Measurements from ENCODE around the gene DDX24. TPM values are rescaled to one million over a fixed set of nuclear protein-coding genes. Genes with fewer than 3 reads are reported as not detected.
A peak's percentile ranks its signal among the peaks of the same experiment; 100 is the strongest.

The DDX24 gene
- total RNA-seq, 2 donors from 2014 or later = 131 to 137 TPM

GRCh38 chr14:93999573-93999972 lies 81.4 kb downstream of the DDX24 start:
- no peaks in the 10 kb centered on the region for H3K36me3 ChIP-seq (ENCODE audit: control insufficient read depth, insufficient read depth, low read length)

GRCh38 chr14:93998871-93999403 lies 82.1 kb downstream of the DDX24 start:
- Histone ChIP-seq H3K4me1 (ENCODE audit: control insufficient read depth, insufficient read depth, low read length) (no peaks in the 10 kb centered on the region), H3K9me3 (ENCODE audit: control insufficient read depth, low read length) (no peaks in the 10 kb centered on the region), H3K27me3 (ENCODE audit: control insufficient read depth, insufficient read depth, low read length, poor library complexity, severe bottlenecking) (peaks cover 7% of the 10 kb centered on the region), H3K36me3 (ENCODE audit: control insufficient read depth, insufficient read depth, low read length) (no peaks in the 10 kb centered on the region), H3K27ac (ENCODE audit: low read depth, low read length) (no peak overlapping the region), H3K9ac (ENCODE audit: extremely low read depth, low read length, poor library complexity, severe bottlenecking) (no peak overlapping the region), H3K4me3 (ENCODE audit: low read length) (no peak overlapping the region)
- no peak for DNase-seq
- Mint-ChIP-seq H3K36me3 (ENCODE audit: low read depth) (no peaks in the 10 kb centered on the region), H3K9me3 (no peaks in the 10 kb centered on the region), H3K4me1 (peaks cover 4% of the 10 kb centered on the region), H3K27me3 (ENCODE audit: insufficient read depth) (peaks cover 22% of the 10 kb centered on the region), H3K4me3 (no peak overlapping the region), H3K27ac (no peak overlapping the region)
- 87 to 91% methylated on average over 7 of the region's 7 CpGs for WGBS, 2 experiments (ENCODE audit: insufficient coverage in 1 of 2, insufficient read length in 1 of 2)
- no peak for TF ChIP-seq CTCF (conservative IDR thresholded peaks at IDR 0.05)

More at GRCh38 chr14:93999573-93999972, 81.4 kb downstream of the DDX24 start:
- Mint-ChIP-seq H3K27me3 (ENCODE audit: insufficient read depth) (peaks cover 24% of the 10 kb centered on the region), H3K36me3 (ENCODE audit: low read depth) (no peaks in the 10 kb centered on the region), H3K4me1 (peaks cover 4% of the 10 kb centered on the region), H3K27ac (no peak overlapping the region), H3K4me3 (no peak overlapping the region), H3K9me3 (no peaks in the 10 kb centered on the region)
- H3K9ac ChIP-seq (ENCODE audit: extremely low read depth, low read length, poor library complexity, severe bottlenecking) = no peak overlapping the region
- TF ChIP-seq CTCF (conservative IDR thresholded peaks at IDR 0.05) = peak; percentile 61
- no peak for DNase-seq
- H3K27me3 ChIP-seq (ENCODE audit: control insufficient read depth, insufficient read depth, low read length, poor library complexity, severe bottlenecking) = peaks cover 7% of the 10 kb centered on the region
- WGBS, 2 experiments (ENCODE audit: insufficient coverage in 1 of 2, insufficient read length in 1 of 2) = 81 to 85% methylated on average over 7 to 8 of the region's 8 CpGs
- no peak overlapping the region for H3K27ac ChIP-seq (ENCODE audit: low read depth, low read length)
- no peaks in the 10 kb centered on the region for H3K9me3 ChIP-seq (ENCODE audit: control insufficient read depth, low read length)
- H3K4me3 ChIP-seq (ENCODE audit: low read length) = no peak overlapping the region
- no peaks in the 10 kb centered on the region for H3K4me1 ChIP-seq (ENCODE audit: control insufficient read depth, insufficient read depth, low read length)

Other genes with a start within 250 kb of the DDX24 start
- gene FAM181A, start 153.9 kb downstream of the DDX24 start, total RNA-seq = not detected
- gene ASB2, start 104.6 kb downstream of the DDX24 start, total RNA-seq = under 1 TPM in 1 of 2 donors, not detected in 1; 0.11 TPM
- not detected for gene CCDC197, start 83.9 kb downstream of the DDX24 start, total RNA-seq
- 1 to 10 TPM; 6.3 to 6.7 TPM for gene OTUB2, start 54.9 kb downstream of the DDX24 start, total RNA-seq
- gene IFI27L1, start 108 bp upstream of the DDX24 start, total RNA-seq = 10 to 100 TPM; 40.0 to 47.2 TPM
- 1 to 10 TPM; 1.9 to 9.0 TPM for gene IFI27, start 29.5 kb upstream of the DDX24 start, total RNA-seq
- gene IFI27L2, start 48.4 kb upstream of the DDX24 start, total RNA-seq = 10 to 100 TPM; 36.0 to 43.7 TPM
- gene PPP4R4, start 93.1 kb upstream of the DDX24 start, total RNA-seq = 1 to 10 TPM; 4.6 to 8.4 TPM
- gene SERPINA10, start 212.1 kb upstream of the DDX24 start, total RNA-seq = not detected
- not detected for gene SERPINA6, start 242.1 kb upstream of the DDX24 start, total RNA-seq

Measured in endodermal cell (in vitro differentiated cells).